ENCODE data around the gene PDZRN3.

- TF ChIP-seq CTCF (IDR thresholded peaks at IDR 0.05) (no peak), EZH2phosphoT487 (IDR thresholded peaks at IDR 0.05) (no peak), EZH2 (IDR thresholded peaks at IDR 0.05) (no peak)
Observed at GRCh38 chr3:73342077-73342476, 282.7 kb downstream of the PDZRN3 start.
